ES-I3 (cell line): ENCODE data around the gene RAG2.

Experiments used
- H3K36me3 ChIP-seq: 2 replicates; pipeline ENCODE4 v1.6.1; 2013; ENCODE audit warnings: mild to moderate bottlenecking, low read length, control low read depth, moderate library complexity; ENCODE audit not compliant: insufficient read depth
- H3K4me1 ChIP-seq: 2 replicates; pipeline ENCODE4 v1.6.1; 2013; ENCODE audit warnings: mild to moderate bottlenecking, control low read depth, low read length; ENCODE audit not compliant: insufficient read depth
- H3K9ac ChIP-seq: 2 replicates; pipeline ENCODE4 v1.6.1; 2013; ENCODE audit warnings: low read depth, mild to moderate bottlenecking, low read length, moderate library complexity
- H3K9me3 ChIP-seq: 2 replicates; pipeline ENCODE4 v1.6.1; 2013; ENCODE audit warnings: mild to moderate bottlenecking, low read length, moderate library complexity; ENCODE audit not compliant: control insufficient read depth, insufficient read depth

Gene RAG2

GRCh38 chr11:36550385-36551115, 47.5 kb downstream of the RAG2 start:
- H3K9me3 ChIP-seq, result no peaks in the 10 kb centered on the region
- no peaks in the 10 kb centered on the region for H3K36me3 ChIP-seq
- H3K4me1 ChIP-seq, result no peaks in the 10 kb centered on the region
- H3K9ac ChIP-seq, result no peak overlapping the region
